Fibroblast of lung (primary cell): ENCODE measurements around the gene KIF21B.

ENCODE experiments used
- CTCF ChIP-seq, 2 donors: IDR thresholded peaks in 1 of 2; conservative IDR thresholded peaks in 1 of 2; 1 replicate in 1 of 2; 2 replicates in 1 of 2; pipeline ENCODE4 v1.5.1; 2011 to 2012; ENCODE audit warnings: low read length in 2 of 2, control low read depth in 1 of 2, inconsistent platforms in 1 of 2, low read depth in 1 of 2, mild to moderate bottlenecking in 1 of 2
- EZH2 ChIP-seq: IDR thresholded peaks from 2 replicates; pipeline ENCODE4 v1.5.1; 2012; ENCODE audit warnings: low read length, control low read depth, mild to moderate bottlenecking; ENCODE audit errors: missing control alignments

GRCh38 chr1:201038186-201038876, 14.8 kb upstream of the KIF21B start:
- no peak for TF ChIP-seq CTCF (conservative IDR thresholded peaks at IDR 0.05 in 1 of 2, IDR thresholded peaks at IDR 0.05 in 1 of 2; ENCODE audit: low read depth in 1 of 2, low read length in 2 of 2)
- TF ChIP-seq EZH2: no peak
